PC-3 (cell line): Measurements from ENCODE around the gene FGB.

Experiments
- EZH2 ChIP-seq: fragments of 300-600 bp; sonication (generic); IDR thresholded peaks from one replicate; pipeline ENCODE4 v1.6.1; 2017; ENCODE audit warnings: antibody characterized with exemption, mild to moderate bottlenecking, low read length; ENCODE audit not compliant: unreplicated experiment
- EZH2phosphoT487 ChIP-seq: fragments of 300-600 bp; sonication (generic); IDR thresholded peaks from 2 replicates; pipeline ENCODE4 v1.6.1; 2018; ENCODE audit warnings: mild to moderate bottlenecking, antibody characterized with exemption, low read length, borderline replicate concordance
- TF ChIP-seq, protein P1 (sequence below): fragments of 300-600 bp; sonication (generic); conservative IDR thresholded peaks from 2 replicates; pipeline ENCODE4 v1.5.1; 2017; ENCODE audit warnings: antibody characterized with exemption, low read depth, mild to moderate bottlenecking, low read length

DNA sequence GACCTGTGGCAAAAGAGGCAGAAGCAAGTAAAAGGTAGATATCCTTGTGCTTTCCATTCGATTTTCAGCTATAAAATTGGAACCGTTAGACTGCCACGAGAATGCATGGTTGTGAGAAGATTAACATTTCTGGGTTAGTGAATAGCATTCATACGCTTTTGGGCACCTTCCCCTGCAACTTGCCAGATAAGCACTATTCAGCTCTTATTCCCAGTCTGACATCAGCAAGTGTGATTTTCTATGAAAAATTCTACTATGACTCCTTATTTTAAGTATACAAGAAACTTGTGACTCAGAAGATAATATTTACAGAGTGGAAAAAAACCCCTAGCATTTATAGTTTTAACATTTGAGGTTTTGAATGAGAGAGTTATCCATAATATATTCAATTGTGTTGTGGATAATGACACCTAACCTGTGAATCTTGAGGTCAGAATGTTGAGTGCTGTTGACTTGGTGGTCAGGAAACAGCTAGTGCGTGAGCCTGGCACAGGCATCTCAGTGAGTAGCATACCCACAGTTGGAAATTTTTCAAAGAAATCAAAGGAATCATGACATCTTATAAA lies 3.9 kb downstream of the FGB start:
- TF ChIP-seq, protein P1, sequence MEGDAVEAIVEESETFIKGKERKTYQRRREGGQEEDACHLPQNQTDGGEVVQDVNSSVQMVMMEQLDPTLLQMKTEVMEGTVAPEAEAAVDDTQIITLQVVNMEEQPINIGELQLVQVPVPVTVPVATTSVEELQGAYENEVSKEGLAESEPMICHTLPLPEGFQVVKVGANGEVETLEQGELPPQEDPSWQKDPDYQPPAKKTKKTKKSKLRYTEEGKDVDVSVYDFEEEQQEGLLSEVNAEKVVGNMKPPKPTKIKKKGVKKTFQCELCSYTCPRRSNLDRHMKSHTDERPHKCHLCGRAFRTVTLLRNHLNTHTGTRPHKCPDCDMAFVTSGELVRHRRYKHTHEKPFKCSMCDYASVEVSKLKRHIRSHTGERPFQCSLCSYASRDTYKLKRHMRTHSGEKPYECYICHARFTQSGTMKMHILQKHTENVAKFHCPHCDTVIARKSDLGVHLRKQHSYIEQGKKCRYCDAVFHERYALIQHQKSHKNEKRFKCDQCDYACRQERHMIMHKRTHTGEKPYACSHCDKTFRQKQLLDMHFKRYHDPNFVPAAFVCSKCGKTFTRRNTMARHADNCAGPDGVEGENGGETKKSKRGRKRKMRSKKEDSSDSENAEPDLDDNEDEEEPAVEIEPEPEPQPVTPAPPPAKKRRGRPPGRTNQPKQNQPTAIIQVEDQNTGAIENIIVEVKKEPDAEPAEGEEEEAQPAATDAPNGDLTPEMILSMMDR, result no peak
- TF ChIP-seq EZH2phosphoT487 (peak; percentile 88), EZH2 (no peak)
